ENCODE data around the gene TSR1.

Gene TSR1

DNA sequence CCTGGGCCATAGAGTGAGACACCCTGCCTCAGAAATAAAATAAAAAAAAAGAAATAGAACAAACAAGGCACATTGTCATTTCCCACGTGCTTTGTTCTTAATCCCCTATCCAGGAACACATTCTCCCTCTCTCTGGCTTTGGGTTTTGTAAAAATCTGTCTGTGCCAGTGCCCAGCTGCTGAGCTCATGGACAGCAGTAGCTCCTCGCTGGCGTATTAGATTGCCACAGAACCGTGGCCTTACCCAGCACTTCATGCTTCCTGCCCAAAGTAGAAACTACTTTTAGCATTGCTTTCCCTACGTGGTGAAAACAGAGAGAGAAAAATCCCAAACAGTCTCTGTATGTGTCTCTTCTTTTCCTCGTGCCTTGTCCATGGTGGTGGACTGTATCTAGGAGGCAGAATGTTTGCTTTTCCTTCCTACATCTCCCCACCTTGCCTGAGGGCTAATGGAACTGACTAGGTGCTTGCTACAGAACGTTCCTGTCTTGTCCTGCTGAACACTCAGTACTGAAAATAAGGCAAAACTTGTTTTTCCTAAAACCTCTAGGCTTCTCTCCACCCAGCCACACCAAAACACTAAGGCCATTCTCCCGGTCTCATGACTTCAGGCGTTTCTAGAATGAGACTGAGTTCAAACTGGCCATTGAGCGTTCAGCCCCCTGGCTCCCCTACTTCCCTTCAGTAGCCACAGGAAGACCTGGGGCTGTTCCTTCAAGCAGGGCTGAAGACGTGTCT lies 38.5 kb upstream of the TSR1 start:
- in situ Hi-C loops (cut with MboI; ENCODE audit: low pct_unique_long_range_greater_than_20kb, low sequenced_read_pairs, unreplicated experiment) = no loop called here
- no peak for DNase-seq (ENCODE audit: low spot score)

GRCh38 chr17:2373179-2373578 lies 36.9 kb upstream of the TSR1 start:
- no peak for DNase-seq (ENCODE audit: low spot score)
- in situ Hi-C loops (cut with MboI; ENCODE audit: low pct_unique_long_range_greater_than_20kb, low sequenced_read_pairs, unreplicated experiment) = no loop called here
- TF ChIP-seq, protein P1, sequence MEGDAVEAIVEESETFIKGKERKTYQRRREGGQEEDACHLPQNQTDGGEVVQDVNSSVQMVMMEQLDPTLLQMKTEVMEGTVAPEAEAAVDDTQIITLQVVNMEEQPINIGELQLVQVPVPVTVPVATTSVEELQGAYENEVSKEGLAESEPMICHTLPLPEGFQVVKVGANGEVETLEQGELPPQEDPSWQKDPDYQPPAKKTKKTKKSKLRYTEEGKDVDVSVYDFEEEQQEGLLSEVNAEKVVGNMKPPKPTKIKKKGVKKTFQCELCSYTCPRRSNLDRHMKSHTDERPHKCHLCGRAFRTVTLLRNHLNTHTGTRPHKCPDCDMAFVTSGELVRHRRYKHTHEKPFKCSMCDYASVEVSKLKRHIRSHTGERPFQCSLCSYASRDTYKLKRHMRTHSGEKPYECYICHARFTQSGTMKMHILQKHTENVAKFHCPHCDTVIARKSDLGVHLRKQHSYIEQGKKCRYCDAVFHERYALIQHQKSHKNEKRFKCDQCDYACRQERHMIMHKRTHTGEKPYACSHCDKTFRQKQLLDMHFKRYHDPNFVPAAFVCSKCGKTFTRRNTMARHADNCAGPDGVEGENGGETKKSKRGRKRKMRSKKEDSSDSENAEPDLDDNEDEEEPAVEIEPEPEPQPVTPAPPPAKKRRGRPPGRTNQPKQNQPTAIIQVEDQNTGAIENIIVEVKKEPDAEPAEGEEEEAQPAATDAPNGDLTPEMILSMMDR (IDR thresholded peaks at IDR 0.05; ENCODE audit: extremely low read depth, insufficient read depth, missing control alignments) = no peak

More for the DNA sequence above, 38.5 kb upstream of the TSR1 start:
- TF ChIP-seq, protein P1 (IDR thresholded peaks at IDR 0.05; ENCODE audit: extremely low read depth, insufficient read depth, missing control alignments) = no peak

- in situ Hi-C loops (cut with MboI; ENCODE audit: low pct_unique_long_range_greater_than_20kb, low sequenced_read_pairs, unreplicated experiment) = no loop called here
- DNase-seq (ENCODE audit: low spot score) = no peak
- TF ChIP-seq, protein P1 (IDR thresholded peaks at IDR 0.05; ENCODE audit: extremely low read depth, insufficient read depth, missing control alignments) = no peak
These were observed 36.4 kb upstream of the TSR1 start for GRCh38 chr17:2372681-2373080.

DNA sequence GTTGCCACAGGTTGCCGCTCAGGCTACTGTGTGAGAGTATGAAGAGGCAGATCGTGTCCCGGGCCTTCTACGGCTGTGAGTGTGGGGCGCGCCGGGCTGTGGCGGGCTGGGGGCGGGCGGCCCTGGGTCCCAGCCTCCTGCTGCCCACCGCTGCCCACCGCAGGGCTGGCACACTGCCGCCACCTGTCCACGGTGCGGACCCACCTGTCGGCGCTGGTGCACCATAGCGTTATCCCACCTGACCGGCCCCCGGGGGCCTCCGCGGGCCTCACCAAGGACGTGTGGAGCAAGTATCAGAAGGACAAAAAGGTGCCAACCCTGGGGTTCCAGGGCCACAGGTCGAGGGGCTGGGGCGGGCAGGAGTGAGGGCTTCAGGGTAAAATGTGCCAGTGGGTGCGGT lies 35.9 kb upstream of the TSR1 start:
- in situ Hi-C loops (cut with MboI; ENCODE audit: low pct_unique_long_range_greater_than_20kb, low sequenced_read_pairs, unreplicated experiment) = no loop called here
- TF ChIP-seq, protein P1 (IDR thresholded peaks at IDR 0.05; ENCODE audit: extremely low read depth, insufficient read depth, missing control alignments) = no peak
- DNase-seq (ENCODE audit: low spot score) = no peak

- TF ChIP-seq, protein P1 (IDR thresholded peaks at IDR 0.05; ENCODE audit: extremely low read depth, insufficient read depth, missing control alignments) = no peak
- in situ Hi-C loops (cut with MboI; ENCODE audit: low pct_unique_long_range_greater_than_20kb, low sequenced_read_pairs, unreplicated experiment) = no loop called here
- no peak for DNase-seq (ENCODE audit: low spot score)
These were observed 35.2 kb upstream of the TSR1 start for GRCh38 chr17:2371183-2372130.

GRCh38 chr17:2370211-2370589 lies 33.9 kb upstream of the TSR1 start:
- no peak for DNase-seq (ENCODE audit: low spot score)
- TF ChIP-seq, protein P1 (IDR thresholded peaks at IDR 0.05; ENCODE audit: extremely low read depth, insufficient read depth, missing control alignments) = no peak
- in situ Hi-C loops (cut with MboI; ENCODE audit: low pct_unique_long_range_greater_than_20kb, low sequenced_read_pairs, unreplicated experiment) = no loop called here
